Kidney (tissue), 14 donors: Measurements from ENCODE around the gene ZFHX2. TPM values are rescaled to one million over a fixed set of nuclear protein-coding genes. Genes with fewer than 3 reads are reported as not detected.

Source experiments
- DNase-seq, 5 donors: peaks; one replicate each; pipeline ENCODE4 v3.0.0-alpha.2; 2013 to 2020
- FAIRE-seq: peaks from 2 replicates; lab custom pipeline; 2012; peaks lifted over from hg19 to GRCh38; lab: Jason Lieb, UNC
- H3K27ac ChIP-seq, 2 donors: one replicate each; pipeline ENCODE4 v1.7.0; 2013; ENCODE audit warnings: low read depth in 2 of 2, low read length in 2 of 2, inconsistent platforms in 1 of 2
- H3K27me3 ChIP-seq: one replicate; pipeline ENCODE4 v1.7.1; 2013; ENCODE audit warnings: low read length, inconsistent platforms; ENCODE audit not compliant: control insufficient read depth, insufficient read depth
- H3K36me3 ChIP-seq, 3 donors: one replicate each; pipeline versions ENCODE4 v1.7.0 to v1.7.1; 2013; ENCODE audit warnings: low read length in 3 of 3, control low read depth in 1 of 3, inconsistent platforms in 1 of 3; ENCODE audit not compliant: insufficient read depth in 3 of 3, control insufficient read depth in 2 of 3
- H3K4me1 ChIP-seq, 3 donors: one replicate each; pipeline versions ENCODE4 v1.7.0 to v1.7.1; 2013; ENCODE audit warnings: low read length in 3 of 3, inconsistent platforms in 1 of 3, low read depth in 1 of 3; ENCODE audit not compliant: control insufficient read depth in 2 of 3, insufficient read depth in 2 of 3
- H3K4me3 ChIP-seq, 3 donors: one replicate each; pipeline versions ENCODE4 v1.7.0 to v1.8.1; 2013; ENCODE audit warnings: low read length in 3 of 3, control low read depth in 1 of 3, inconsistent platforms in 1 of 3
- H3K9ac ChIP-seq, 3 donors: one replicate each; pipeline versions ENCODE4 v1.7.0 to v1.7.1; 2013; ENCODE audit warnings: low read length in 3 of 3, control low read depth in 1 of 3, inconsistent platforms in 1 of 3
- H3K9me3 ChIP-seq, 3 donors: one replicate each; pipeline versions ENCODE4 v1.7.0 to v1.7.1; 2013; ENCODE audit warnings: low read length in 3 of 3, control low read depth in 1 of 3, inconsistent platforms in 1 of 3; ENCODE audit not compliant: control insufficient read depth in 2 of 3, insufficient read depth in 1 of 3
- CTCF ChIP-seq: IDR thresholded peaks from 3 replicates; pipeline ENCODE4 v1.5.1; 2012; ENCODE audit warnings: mild to moderate bottlenecking, moderate library complexity, borderline replicate concordance; ENCODE audit not compliant: insufficient read depth; ENCODE audit errors: extremely low read depth
- intact Hi-C: fragments of 100-400 bp; cut with DNase I; formaldehyde crosslinking; loops from one replicate; pipeline ENCODE4 v1.11.1; 2022
- polyA plus RNA-seq: library from polyadenylated mRNA; stranded (reverse); fragments of 350-450 nt; fragmentation: Illumina TruSeq; extraction: RNeasy Lipid Tissue Mini Kit (QIAGEN cat#74804); gene quantifications from one replicate; pipeline ENCODE4 v1.2.3, GENCODE V29; 2014; ENCODE audit warnings: low read depth, low replicate concordance; ENCODE audit not compliant: insufficient read depth
- total RNA-seq: library from RNA; stranded (reverse); fragmentation: NEBNext Ultra II Directional; extraction: Animal tissue kit (Norgen Biotek cat#: 25700); gene quantifications from one replicate; pipeline ENCODE4 v1.2.1, GENCODE V29; 2021
- donor health status: control.
- donor health status: control.
- donor health status: control.
- donor health status: control.
- donor health status: control.
- donor health status: DM: yes; HTN: yes; CAD: no.
- donor health status: Normal renal cell carcinoma (clear cell type).

Gene ZFHX2
- total and polyA plus RNA-seq, 2 donors from 2014 or later = 4.9 to 6.1 TPM

GRCh38 chr14:23548351-23549318 lies 2.9 kb downstream of the ZFHX2 start:
- H3K27ac ChIP-seq = peak overlapping the region; percentile 56 to 58
- no peaks in the 10 kb centered on the region for H3K36me3 ChIP-seq
- H3K27me3 ChIP-seq = peaks cover 4% of the 10 kb centered on the region
- FAIRE-seq (no peak), DNase-seq (peak in 4 of 5 donors; percentile 63 to 85 (median 80))
- H3K9ac ChIP-seq = peak overlapping the region in 1 of 3 donors; percentile 4
- intact Hi-C loops = no loop called here
- peaks cover 0 to 17% (median 17%) of the 10 kb centered on the region in 3 donors for H3K4me1 ChIP-seq
- no peaks in the 10 kb centered on the region for H3K9me3 ChIP-seq
- no peak overlapping the region for H3K4me3 ChIP-seq
- TF ChIP-seq CTCF = no peak

GRCh38 chr14:23547924-23548323 lies 3.6 kb downstream of the ZFHX2 start:
- Histone ChIP-seq H3K4me3 (no peak overlapping the region), H3K9ac (peak overlapping the region in 1 of 3 donors; percentile 4), H3K9me3 (no peaks in the 10 kb centered on the region), H3K36me3 (no peaks in the 10 kb centered on the region), H3K27ac (peak overlapping the region; percentile 56 to 58), H3K4me1 (peaks cover 0 to 23% (median 17%) of the 10 kb centered on the region in 3 donors), H3K27me3 (peaks cover 4% of the 10 kb centered on the region)
- DNase-seq (no peak), FAIRE-seq (no peak)
- TF ChIP-seq CTCF = no peak
- intact Hi-C loops = no loop called here

- intact Hi-C loops = no loop called here
- H3K27ac ChIP-seq = no peak overlapping the region
- no peak for TF ChIP-seq CTCF
- H3K4me3 ChIP-seq = no peak overlapping the region
- no peaks in the 10 kb centered on the region for H3K36me3 ChIP-seq
- no peak for FAIRE-seq
- H3K27me3 ChIP-seq = peaks cover 4% of the 10 kb centered on the region
- peaks cover 0 to 23% (median 17%) of the 10 kb centered on the region in 3 donors for H3K4me1 ChIP-seq
- no peaks in the 10 kb centered on the region for H3K9me3 ChIP-seq
- H3K9ac ChIP-seq = no peak overlapping the region
- no peak for DNase-seq
Measured at GRCh38 chr14:23546450-23547035, 5.0 kb downstream of the ZFHX2 start.
